ENCODE results near the gene ACOT12.

The ACOT12 gene

GRCh38 chr5:81336556-81336955 lies 57.4 kb downstream of the ACOT12 start:
- H3K9ac ChIP-seq (ENCODE audit: low read length), result no peak overlapping the region

GRCh38 chr5:81335946-81336345 lies 58.0 kb downstream of the ACOT12 start:
- no peaks in the 10 kb centered on the region for H3K4me1 ChIP-seq (ENCODE audit: insufficient read depth, low read length)
- no peak overlapping the region for H3K4me3 ChIP-seq (ENCODE audit: low read depth in 1 of 2, low read length in 2 of 2)
- no peaks in the 10 kb centered on the region for H3K9me3 ChIP-seq (ENCODE audit: low read length)
- H3K27me3 ChIP-seq (ENCODE audit: control insufficient read depth in 1 of 2, insufficient read depth in 2 of 2, low read length in 2 of 2), result no peaks in the 10 kb centered on the region
- no peaks in the 10 kb centered on the region for H3K36me3 ChIP-seq (ENCODE audit: insufficient read depth, low read length)
- H3K27ac ChIP-seq (ENCODE audit: low read depth, low read length), result no peak overlapping the region
- H3K9ac ChIP-seq (ENCODE audit: low read length), result no peak overlapping the region

More at GRCh38 chr5:81336556-81336955, 57.4 kb downstream of the ACOT12 start:
- H3K4me1 ChIP-seq (ENCODE audit: insufficient read depth, low read length), result no peaks in the 10 kb centered on the region
- H3K27me3 ChIP-seq (ENCODE audit: control insufficient read depth in 1 of 2, insufficient read depth in 2 of 2, low read length in 2 of 2), result no peaks in the 10 kb centered on the region
- no peak overlapping the region for H3K4me3 ChIP-seq (ENCODE audit: low read depth in 1 of 2, low read length in 2 of 2)
- no peaks in the 10 kb centered on the region for H3K36me3 ChIP-seq (ENCODE audit: insufficient read depth, low read length)
- H3K27ac ChIP-seq (ENCODE audit: low read depth, low read length), result no peak overlapping the region
- no peaks in the 10 kb centered on the region for H3K9me3 ChIP-seq (ENCODE audit: low read length)

- Histone ChIP-seq H3K9me3 (ENCODE audit: low read length) (no peaks in the 10 kb centered on the region), H3K27me3 (ENCODE audit: control insufficient read depth in 1 of 2, insufficient read depth in 2 of 2, low read length in 2 of 2) (no peaks in the 10 kb centered on the region), H3K4me3 (ENCODE audit: low read depth in 1 of 2, low read length in 2 of 2) (no peak overlapping the region), H3K9ac (ENCODE audit: low read length) (no peak overlapping the region), H3K36me3 (ENCODE audit: insufficient read depth, low read length) (no peaks in the 10 kb centered on the region), H3K4me1 (ENCODE audit: insufficient read depth, low read length) (no peaks in the 10 kb centered on the region), H3K27ac (ENCODE audit: low read depth, low read length) (no peak overlapping the region)
Measured at GRCh38 chr5:81334304-81335061, 59.5 kb downstream of the ACOT12 start.

GRCh38 chr5:81326554-81326953 lies 67.4 kb downstream of the ACOT12 start:
- Histone ChIP-seq H3K4me1 (ENCODE audit: insufficient read depth, low read length) (no peaks in the 10 kb centered on the region), H3K9ac (ENCODE audit: low read length) (no peak overlapping the region), H3K4me3 (ENCODE audit: low read depth in 1 of 2, low read length in 2 of 2) (no peak overlapping the region), H3K27ac (ENCODE audit: low read depth, low read length) (no peak overlapping the region), H3K27me3 (ENCODE audit: control insufficient read depth in 1 of 2, insufficient read depth in 2 of 2, low read length in 2 of 2) (no peaks in the 10 kb centered on the region), H3K9me3 (ENCODE audit: low read length) (no peaks in the 10 kb centered on the region), H3K36me3 (ENCODE audit: insufficient read depth, low read length) (no peaks in the 10 kb centered on the region)

GRCh38 chr5:81317536-81317935 lies 76.4 kb downstream of the ACOT12 start:
- no peaks in the 10 kb centered on the region for H3K9me3 ChIP-seq (ENCODE audit: low read length)
- H3K4me1 ChIP-seq (ENCODE audit: insufficient read depth, low read length), result no peaks in the 10 kb centered on the region
- H3K36me3 ChIP-seq (ENCODE audit: insufficient read depth, low read length), result peaks cover 2% of the 10 kb centered on the region
- H3K27me3 ChIP-seq (ENCODE audit: control insufficient read depth in 1 of 2, insufficient read depth in 2 of 2, low read length in 2 of 2), result no peaks in the 10 kb centered on the region
- no peak overlapping the region for H3K27ac ChIP-seq (ENCODE audit: low read depth, low read length)
- H3K4me3 ChIP-seq (ENCODE audit: low read depth in 1 of 2, low read length in 2 of 2), result no peak overlapping the region
- H3K9ac ChIP-seq (ENCODE audit: low read length), result no peak overlapping the region

- H3K4me1 ChIP-seq (ENCODE audit: insufficient read depth, low read length), result no peaks in the 10 kb centered on the region
- no peak overlapping the region for H3K4me3 ChIP-seq (ENCODE audit: low read depth in 1 of 2, low read length in 2 of 2)
- no peaks in the 10 kb centered on the region for H3K27me3 ChIP-seq (ENCODE audit: control insufficient read depth in 1 of 2, insufficient read depth in 2 of 2, low read length in 2 of 2)
- peaks cover 12% of the 10 kb centered on the region for H3K36me3 ChIP-seq (ENCODE audit: insufficient read depth, low read length)
- H3K9ac ChIP-seq (ENCODE audit: low read length), result no peak overlapping the region
- no peaks in the 10 kb centered on the region for H3K9me3 ChIP-seq (ENCODE audit: low read length)
- H3K27ac ChIP-seq (ENCODE audit: low read depth, low read length), result no peak overlapping the region
Measured at GRCh38 chr5:81316571-81316970, 77.4 kb downstream of the ACOT12 start.

- Histone ChIP-seq H3K4me1 (ENCODE audit: insufficient read depth, low read length) (no peaks in the 10 kb centered on the region), H3K9ac (ENCODE audit: low read length) (no peak overlapping the region), H3K27me3 (ENCODE audit: control insufficient read depth in 1 of 2, insufficient read depth in 2 of 2, low read length in 2 of 2) (no peaks in the 10 kb centered on the region)
Measured at GRCh38 chr5:81315830-81316229, 78.1 kb downstream of the ACOT12 start.

GRCh38 chr5:81315336-81315735 lies 78.6 kb downstream of the ACOT12 start:
- H3K9me3 ChIP-seq (ENCODE audit: low read length), result no peaks in the 10 kb centered on the region
- H3K4me1 ChIP-seq (ENCODE audit: insufficient read depth, low read length), result no peaks in the 10 kb centered on the region
- no peaks in the 10 kb centered on the region for H3K27me3 ChIP-seq (ENCODE audit: control insufficient read depth in 1 of 2, insufficient read depth in 2 of 2, low read length in 2 of 2)
- no peak overlapping the region for H3K4me3 ChIP-seq (ENCODE audit: low read depth in 1 of 2, low read length in 2 of 2)
- no peak overlapping the region for H3K9ac ChIP-seq (ENCODE audit: low read length)
- H3K27ac ChIP-seq (ENCODE audit: low read depth, low read length), result no peak overlapping the region
- peaks cover 24% of the 10 kb centered on the region for H3K36me3 ChIP-seq (ENCODE audit: insufficient read depth, low read length)

More at GRCh38 chr5:81315830-81316229, 78.1 kb downstream of the ACOT12 start:
- peaks cover 19% of the 10 kb centered on the region for H3K36me3 ChIP-seq (ENCODE audit: insufficient read depth, low read length)
- H3K9me3 ChIP-seq (ENCODE audit: low read length), result no peaks in the 10 kb centered on the region
- no peak overlapping the region for H3K4me3 ChIP-seq (ENCODE audit: low read depth in 1 of 2, low read length in 2 of 2)
- no peak overlapping the region for H3K27ac ChIP-seq (ENCODE audit: low read depth, low read length)

- Histone ChIP-seq H3K27me3 (ENCODE audit: control insufficient read depth in 1 of 2, insufficient read depth in 2 of 2, low read length in 2 of 2) (no peaks in the 10 kb centered on the region), H3K4me3 (ENCODE audit: low read depth in 1 of 2, low read length in 2 of 2) (no peak overlapping the region), H3K27ac (ENCODE audit: low read depth, low read length) (no peak overlapping the region), H3K9me3 (ENCODE audit: low read length) (no peaks in the 10 kb centered on the region), H3K9ac (ENCODE audit: low read length) (no peak overlapping the region), H3K4me1 (ENCODE audit: insufficient read depth, low read length) (no peaks in the 10 kb centered on the region), H3K36me3 (ENCODE audit: insufficient read depth, low read length) (peaks cover 29% of the 10 kb centered on the region)
Measured at GRCh38 chr5:81314581-81314980, 79.4 kb downstream of the ACOT12 start.

- Histone ChIP-seq H3K36me3 (ENCODE audit: insufficient read depth, low read length) (peaks cover 36% of the 10 kb centered on the region), H3K9ac (ENCODE audit: low read length) (no peak overlapping the region)
Measured at GRCh38 chr5:81313686-81314085, 80.2 kb downstream of the ACOT12 start.

GRCh38 chr5:81313278-81313677 lies 80.7 kb downstream of the ACOT12 start:
- Histone ChIP-seq H3K36me3 (ENCODE audit: insufficient read depth, low read length) (peaks cover 36% of the 10 kb centered on the region), H3K9me3 (ENCODE audit: low read length) (no peaks in the 10 kb centered on the region), H3K27ac (ENCODE audit: low read depth, low read length) (no peak overlapping the region), H3K4me1 (ENCODE audit: insufficient read depth, low read length) (no peaks in the 10 kb centered on the region), H3K4me3 (ENCODE audit: low read depth in 1 of 2, low read length in 2 of 2) (no peak overlapping the region), H3K9ac (ENCODE audit: low read length) (no peak overlapping the region), H3K27me3 (ENCODE audit: control insufficient read depth in 1 of 2, insufficient read depth in 2 of 2, low read length in 2 of 2) (no peaks in the 10 kb centered on the region)

More at GRCh38 chr5:81313686-81314085, 80.2 kb downstream of the ACOT12 start:
- Histone ChIP-seq H3K9me3 (ENCODE audit: low read length) (no peaks in the 10 kb centered on the region), H3K27me3 (ENCODE audit: control insufficient read depth in 1 of 2, insufficient read depth in 2 of 2, low read length in 2 of 2) (no peaks in the 10 kb centered on the region), H3K4me1 (ENCODE audit: insufficient read depth, low read length) (no peaks in the 10 kb centered on the region), H3K27ac (ENCODE audit: low read depth, low read length) (no peak overlapping the region), H3K4me3 (ENCODE audit: low read depth in 1 of 2, low read length in 2 of 2) (no peak overlapping the region)
